Prostate gland (tissue), 2 donors: Measurements from ENCODE around the gene GMDS. TPM values are rescaled to one million over a fixed set of nuclear protein-coding genes. Genes with fewer than 3 reads are reported as not detected.

Experiments used
- DNase-seq: peaks from one replicate; pipeline ENCODE4 v3.0.0-alpha.2; 2019; ENCODE audit warnings: low spot score
- H3K27ac ChIP-seq, 2 donors: fragments of 200-600 bp; sonication (generic); 2 replicates each; pipeline ENCODE4 v1.5.1; 2017 to 2019
- H3K27me3 ChIP-seq: fragments of 200-600 bp; sonication (generic); replicated peaks from 2 replicates; pipeline ENCODE4 v1.5.1; 2019; ENCODE audit not compliant: insufficient read depth
- H3K36me3 ChIP-seq, 2 donors: fragments of 200-600 bp; sonication (generic); 1 replicate in 1 of 2; 2 replicates in 1 of 2; pipeline versions ENCODE4 v1.5.1 to v1.8.1; 2017 to 2019
- H3K4me1 ChIP-seq: fragments of 200-600 bp; sonication (generic); replicated peaks from 2 replicates; pipeline ENCODE4 v1.5.1; 2019
- H3K4me3 ChIP-seq, 2 donors: fragments of 200-600 bp; sonication (generic); 2 replicates each; pipeline ENCODE4 v1.5.1; 2017 to 2019
- H3K9me3 ChIP-seq: fragments of 200-600 bp; sonication (generic); 2 replicates; pipeline ENCODE4 v1.5.1; 2017
- CTCF ChIP-seq, 4 experiments: fragments of 200-600 bp in 2 of 4; fragments of 450-650 bp in 2 of 4; sonication (generic) in 2 of 4; IDR thresholded peaks; 1 replicate in 3 of 4; 2 replicates in 1 of 4; pipeline ENCODE4 v1.5.1; 2016 to 2019; ENCODE audit warnings: antibody characterized with exemption in 4 of 4, mild to moderate bottlenecking in 2 of 4, moderate library complexity in 2 of 4
- POLR2A ChIP-seq: fragments of 450-650 bp; IDR thresholded peaks from one replicate; pipeline ENCODE4 v1.6.1; 2016; ENCODE audit warnings: antibody characterized with exemption, mild to moderate bottlenecking
- POLR2AphosphoS5 ChIP-seq: sonication (generic); formaldehyde crosslinking; IDR thresholded peaks from one replicate; pipeline ENCODE4 v1.6.1; 2017; ENCODE audit warnings: antibody characterized with exemption
- WGBS: methylation state at CpG from one replicate; pipeline ENCODE4 v1.1.5; 2018; 5-methylcytosine and 5-hydroxymethylcytosine counted together
- intact Hi-C: fragments of 100-400 bp; cut with DNase I; formaldehyde crosslinking; loops from one replicate; pipeline ENCODE4 v1.14.2; 2022
- total RNA-seq, 2 donors: library from RNA; depleted of rRNA; stranded (reverse); fragments of >200 nt; gene quantifications; one replicate each; pipeline ENCODE4 v1.1.0, GENCODE V29; 2016

The GMDS gene
- total RNA-seq, 2 donors from 2014 or later = 24.9 to 29.9 TPM

GRCh38 chr6:2184700-2185455, 60.5 kb downstream of the GMDS start:
- H3K9me3 ChIP-seq = no peaks in the 10 kb centered on the region
- TF ChIP-seq POLR2A (no peak), CTCF (IDR thresholded peaks at IDR 0.05) (no peak), POLR2AphosphoS5 (no peak)

GRCh38 chr6:2183752-2184151, 61.7 kb downstream of the GMDS start:
- H3K36me3 ChIP-seq = no peaks in the 10 kb centered on the region
- H3K4me3 ChIP-seq = no peak overlapping the region
- no peaks in the 10 kb centered on the region for H3K27me3 ChIP-seq
- TF ChIP-seq POLR2AphosphoS5 (no peak), POLR2A (no peak), CTCF (IDR thresholded peaks at IDR 0.05) (no peak)
- no peaks in the 10 kb centered on the region for H3K4me1 ChIP-seq
- 97% methylated on average over 1 of the region's 1 CpG for WGBS
- H3K9me3 ChIP-seq = no peaks in the 10 kb centered on the region
- no peak for DNase-seq
- intact Hi-C loops = no loop called here
- H3K27ac ChIP-seq = no peak overlapping the region

More at GRCh38 chr6:2184700-2185455, 60.5 kb downstream of the GMDS start:
- Histone ChIP-seq H3K27ac (no peak overlapping the region), H3K4me1 (no peaks in the 10 kb centered on the region), H3K27me3 (no peaks in the 10 kb centered on the region), H3K36me3 (no peaks in the 10 kb centered on the region), H3K4me3 (no peak overlapping the region)
- WGBS = 97% methylated on average over 7 of the region's 7 CpGs
- intact Hi-C loops = no loop called here
- no peak for DNase-seq

GRCh38 chr6:2183246-2183645, 62.2 kb downstream of the GMDS start:
- no peak for DNase-seq
- Histone ChIP-seq H3K4me1 (no peaks in the 10 kb centered on the region), H3K4me3 (no peak overlapping the region), H3K27me3 (no peaks in the 10 kb centered on the region), H3K27ac (no peak overlapping the region), H3K9me3 (no peaks in the 10 kb centered on the region), H3K36me3 (no peaks in the 10 kb centered on the region)
- no peak for TF ChIP-seq CTCF (IDR thresholded peaks at IDR 0.05)
- no peak for TF ChIP-seq POLR2AphosphoS5
- no peak for TF ChIP-seq POLR2A
- intact Hi-C loops = no loop called here

- Histone ChIP-seq H3K27me3 (no peaks in the 10 kb centered on the region), H3K36me3 (no peaks in the 10 kb centered on the region), H3K4me3 (no peak overlapping the region), H3K27ac (no peak overlapping the region), H3K4me1 (no peaks in the 10 kb centered on the region), H3K9me3 (no peaks in the 10 kb centered on the region)
- DNase-seq = no peak
- TF ChIP-seq CTCF (IDR thresholded peaks at IDR 0.05) (no peak), POLR2A (no peak), POLR2AphosphoS5 (no peak)
- 93% methylated on average over 1 of the region's 1 CpG for WGBS
- intact Hi-C loops = no loop called here
Measured at GRCh38 chr6:2182251-2182650, 63.2 kb downstream of the GMDS start.

- WGBS = 95% methylated on average over 2 of the region's 2 CpGs
- no peaks in the 10 kb centered on the region for H3K9me3 ChIP-seq
- no peak for TF ChIP-seq POLR2A
- no peak for TF ChIP-seq POLR2AphosphoS5
- no peak for TF ChIP-seq CTCF (IDR thresholded peaks at IDR 0.05)
- H3K4me3 ChIP-seq = no peak overlapping the region
- DNase-seq = no peak
- intact Hi-C loops = no loop called here
- H3K36me3 ChIP-seq = no peaks in the 10 kb centered on the region
- no peaks in the 10 kb centered on the region for H3K4me1 ChIP-seq
- no peak overlapping the region for H3K27ac ChIP-seq
- no peaks in the 10 kb centered on the region for H3K27me3 ChIP-seq
Measured at GRCh38 chr6:2181567-2181966, 63.8 kb downstream of the GMDS start.
